Liver (tissue), 9 donors: ENCODE measurements around the gene ADISSP. TPM values are rescaled to one million over a fixed set of nuclear protein-coding genes. Genes with fewer than 3 reads are reported as not detected.

Experiments
- DNase-seq: peaks from one replicate; pipeline ENCODE4 v3.0.0-alpha.2; 2017; ENCODE audit warnings: low spot score
- H3K27ac ChIP-seq, 2 donors: one replicate each; pipeline ENCODE4 v1.7.0; 2013; ENCODE audit warnings: inconsistent platforms in 2 of 2, low read length in 2 of 2, control low read depth in 1 of 2, low read depth in 1 of 2, mild to moderate bottlenecking in 1 of 2
- H3K27me3 ChIP-seq, 4 donors: one replicate each; pipeline versions ENCODE4 v1.6.1 to v1.7.0; 2013; ENCODE audit warnings: low read length in 3 of 4, inconsistent platforms in 1 of 4, mild to moderate bottlenecking in 1 of 4, moderate library complexity in 1 of 4; ENCODE audit not compliant: control insufficient read depth in 4 of 4, insufficient read depth in 4 of 4
- H3K36me3 ChIP-seq, 4 donors: one replicate each; pipeline versions ENCODE4 v1.6.1 to v1.7.0; 2013; ENCODE audit warnings: low read length in 3 of 4, mild to moderate bottlenecking in 3 of 4, low read depth in 1 of 4, moderate library complexity in 1 of 4; ENCODE audit not compliant: control insufficient read depth in 4 of 4, insufficient read depth in 3 of 4
- H3K4me1 ChIP-seq, 4 donors: one replicate each; pipeline versions ENCODE4 v1.6.1 to v1.7.0; 2013; ENCODE audit warnings: low read length in 3 of 4, mild to moderate bottlenecking in 3 of 4, moderate library complexity in 1 of 4; ENCODE audit not compliant: control insufficient read depth in 4 of 4, insufficient read depth in 4 of 4
- H3K4me3 ChIP-seq, 3 donors: one replicate each; pipeline versions ENCODE4 v1.6.1 to v1.7.0; 2013; ENCODE audit warnings: low read length in 3 of 3, control low read depth in 1 of 3, low read depth in 1 of 3, mild to moderate bottlenecking in 1 of 3
- H3K9ac ChIP-seq, 2 donors: one replicate each; pipeline ENCODE4 v1.7.0; 2013; ENCODE audit warnings: low read length in 2 of 2, mild to moderate bottlenecking in 2 of 2, moderate library complexity in 2 of 2, control low read depth in 1 of 2, low read depth in 1 of 2
- H3K9me3 ChIP-seq, 4 donors: one replicate each; pipeline versions ENCODE4 v1.6.1 to v1.7.0; 2013; ENCODE audit warnings: low read length in 3 of 4; ENCODE audit not compliant: control insufficient read depth in 4 of 4
- ATF3 ChIP-seq: IDR thresholded peaks from 2 replicates; pipeline ENCODE4 v1.6.1; 2016; ENCODE audit warnings: antibody characterized with exemption
- CTCF ChIP-seq: fragments of 150-350 bp; IDR thresholded peaks from 2 replicates; pipeline ENCODE4 v1.5.1; 2017; ENCODE audit warnings: improper control_type of control experiment, low read depth, low read length; ENCODE audit not compliant: missing input control
- EGR1 ChIP-seq, 2 donors: IDR thresholded peaks; 2 replicates each; pipeline ENCODE4 v1.6.1; 2016 to 2018; ENCODE audit warnings: antibody characterized with exemption in 2 of 2, low read depth in 2 of 2
- FOXA1 ChIP-seq: IDR thresholded peaks from 2 replicates; pipeline ENCODE4 v1.6.1; 2016; ENCODE audit warnings: antibody characterized with exemption
- FOXA2 ChIP-seq: IDR thresholded peaks from 2 replicates; pipeline ENCODE4 v1.6.1; 2016; ENCODE audit warnings: antibody characterized with exemption
- GABPA ChIP-seq, 2 donors: IDR thresholded peaks in 1 of 2; conservative IDR thresholded peaks in 1 of 2; 2 replicates each; pipeline ENCODE4 v1.6.1; 2016; ENCODE audit warnings: antibody characterized with exemption in 2 of 2, mild to moderate bottlenecking in 1 of 2, moderate library complexity in 1 of 2
- HNF4A ChIP-seq, 2 donors: conservative IDR thresholded peaks; 2 replicates each; pipeline ENCODE4 v1.6.1; 2016; ENCODE audit warnings: antibody characterized with exemption in 2 of 2, mild to moderate bottlenecking in 2 of 2
- HNF4G ChIP-seq: IDR thresholded peaks from 2 replicates; pipeline ENCODE4 v1.6.1; 2016; ENCODE audit warnings: antibody characterized with exemption
- JUND ChIP-seq, 2 donors: IDR thresholded peaks; 2 replicates each; pipeline ENCODE4 v1.6.1; 2016; ENCODE audit warnings: antibody characterized with exemption in 2 of 2
- MAX ChIP-seq: IDR thresholded peaks from 2 replicates; pipeline ENCODE4 v1.6.1; 2016; ENCODE audit warnings: antibody characterized with exemption
- NR2F2 ChIP-seq: IDR thresholded peaks from 2 replicates; pipeline ENCODE4 v1.6.1; 2016; ENCODE audit warnings: antibody characterized with exemption
- RAD21 ChIP-seq, 2 donors: IDR thresholded peaks; 2 replicates each; pipeline ENCODE4 v1.6.1; 2016; ENCODE audit warnings: antibody characterized with exemption in 2 of 2, mild to moderate bottlenecking in 2 of 2
- RXRA ChIP-seq, 2 donors: IDR thresholded peaks; 2 replicates each; pipeline ENCODE4 v1.6.1; 2017 to 2018; ENCODE audit warnings: antibody characterized with exemption in 2 of 2, mild to moderate bottlenecking in 1 of 2
- SP1 ChIP-seq: IDR thresholded peaks from 2 replicates; pipeline ENCODE4 v1.6.1; 2018; ENCODE audit warnings: antibody characterized with exemption, mild to moderate bottlenecking
- TAF1 ChIP-seq: conservative IDR thresholded peaks from 2 replicates; pipeline ENCODE4 v1.6.1; 2016; ENCODE audit warnings: antibody characterized with exemption, mild to moderate bottlenecking
- YY1 ChIP-seq: IDR thresholded peaks from 2 replicates; pipeline ENCODE4 v1.6.1; 2016; ENCODE audit warnings: antibody characterized with exemption, mild to moderate bottlenecking
- WGBS: extraction: QIAGEN DNeasy Blood & Tissue Kit; methylation state at CpG from one replicate; pipeline ENCODE4 v1.1.7; 2013; 5-methylcytosine and 5-hydroxymethylcytosine counted together
- polyA plus RNA-seq, 2 donors: library from polyadenylated mRNA; stranded (reverse) in 1 of 2; unstranded in 1 of 2; fragments of 200-250 nt in 1 of 2; fragments of >200 nt in 1 of 2; fragmentation: Nextera tagmentation in 1 of 2; extraction: Ambion mirVana in 1 of 2; gene quantifications; one replicate each; pipeline versions ENCODE4 v1.2.1 to v1.2.3, GENCODE V29; 2013 to 2015
- total RNA-seq, 2 donors: library from RNA; depleted of rRNA; stranded (reverse); fragments of >200 nt; gene quantifications; one replicate each; pipeline ENCODE4 v1.2.3, GENCODE V29; 2014
- TF ChIP-seq, protein P1 (sequence below): IDR thresholded peaks from 2 replicates; pipeline ENCODE4 v1.6.1; 2016; ENCODE audit warnings: antibody characterized with exemption
- TF ChIP-seq, protein P2 (sequence below): IDR thresholded peaks from 2 replicates; pipeline ENCODE4 v1.6.1; 2016; ENCODE audit warnings: antibody characterized with exemption, mild to moderate bottlenecking
- donor health status: healthy.
- donor health status: healthy.
- donor health status: healthy.
- donor health status: healthy.
- donor health status: healthy.

ADISSP gene
- total and polyA plus RNA-seq, 4 donors, result 3.8 to 27.3 (median 10.4) TPM

DNA sequence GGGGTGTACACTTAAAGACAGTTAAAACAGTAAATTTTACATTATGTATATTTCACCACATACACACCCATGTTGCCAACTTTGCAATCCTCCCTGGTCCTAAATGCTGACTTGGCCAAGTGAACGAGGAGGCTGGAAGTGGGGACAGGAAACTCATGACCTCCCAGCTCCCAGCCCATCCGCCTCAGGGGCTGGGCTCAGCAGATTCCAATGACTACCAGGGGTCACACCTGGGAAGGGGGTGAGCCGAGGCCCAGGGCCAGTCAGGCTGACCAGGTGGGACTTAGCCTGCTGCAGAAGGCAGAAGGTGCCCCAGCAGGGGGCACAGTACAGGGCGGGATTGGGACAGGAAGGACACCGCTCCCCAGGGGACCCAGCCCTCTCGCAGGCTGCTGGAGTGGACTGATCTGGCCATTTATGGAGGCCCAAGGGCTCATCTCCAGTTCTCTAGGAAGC is 57.5 kb downstream of the ADISSP start (continued):
- TF ChIP-seq CTCF (no peak), RAD21 (IDR thresholded peaks at IDR 0.05) (no peak), NR2F2 (no peak), MAX (no peak), RXRA (IDR thresholded peaks at IDR 0.05) (no peak), YY1 (no peak), SP1 (no peak)

GRCh38 chr20:3707508-3707899 is 60.0 kb downstream of the ADISSP start:
- WGBS, result 91% methylated on average over 3 of the region's 3 CpGs
- no peak overlapping the region for H3K9ac ChIP-seq
- no peak for DNase-seq
- H3K9me3 ChIP-seq, result no peaks in the 10 kb centered on the region
- no peak for TF ChIP-seq HNF4A (conservative IDR thresholded peaks at IDR 0.05)
- TF ChIP-seq ATF3, result no peak
- no peak for TF ChIP-seq FOXA2
- TF ChIP-seq HNF4G, result no peak
- no peak for TF ChIP-seq FOXA1
- TF ChIP-seq GABPA (IDR thresholded peaks at IDR 0.05 in 1 of 2, conservative IDR thresholded peaks at IDR 0.05 in 1 of 2), result no peak
- no peak for TF ChIP-seq CTCF
- no peak for TF ChIP-seq EGR1 (IDR thresholded peaks at IDR 0.05; ENCODE audit: low read depth in 2 of 2)
- no peak for TF ChIP-seq MAX
- no peak for TF ChIP-seq YY1
- no peak for TF ChIP-seq JUND (IDR thresholded peaks at IDR 0.05)
- TF ChIP-seq, protein P1, sequence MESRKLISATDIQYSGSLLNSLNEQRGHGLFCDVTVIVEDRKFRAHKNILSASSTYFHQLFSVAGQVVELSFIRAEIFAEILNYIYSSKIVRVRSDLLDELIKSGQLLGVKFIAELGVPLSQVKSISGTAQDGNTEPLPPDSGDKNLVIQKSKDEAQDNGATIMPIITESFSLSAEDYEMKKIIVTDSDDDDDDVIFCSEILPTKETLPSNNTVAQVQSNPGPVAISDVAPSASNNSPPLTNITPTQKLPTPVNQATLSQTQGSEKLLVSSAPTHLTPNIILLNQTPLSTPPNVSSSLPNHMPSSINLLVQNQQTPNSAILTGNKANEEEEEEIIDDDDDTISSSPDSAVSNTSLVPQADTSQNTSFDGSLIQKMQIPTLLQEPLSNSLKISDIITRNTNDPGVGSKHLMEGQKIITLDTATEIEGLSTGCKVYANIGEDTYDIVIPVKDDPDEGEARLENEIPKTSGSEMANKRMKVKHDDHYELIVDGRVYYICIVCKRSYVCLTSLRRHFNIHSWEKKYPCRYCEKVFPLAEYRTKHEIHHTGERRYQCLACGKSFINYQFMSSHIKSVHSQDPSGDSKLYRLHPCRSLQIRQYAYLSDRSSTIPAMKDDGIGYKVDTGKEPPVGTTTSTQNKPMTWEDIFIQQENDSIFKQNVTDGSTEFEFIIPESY, result no peak
- TF ChIP-seq, protein P2, sequence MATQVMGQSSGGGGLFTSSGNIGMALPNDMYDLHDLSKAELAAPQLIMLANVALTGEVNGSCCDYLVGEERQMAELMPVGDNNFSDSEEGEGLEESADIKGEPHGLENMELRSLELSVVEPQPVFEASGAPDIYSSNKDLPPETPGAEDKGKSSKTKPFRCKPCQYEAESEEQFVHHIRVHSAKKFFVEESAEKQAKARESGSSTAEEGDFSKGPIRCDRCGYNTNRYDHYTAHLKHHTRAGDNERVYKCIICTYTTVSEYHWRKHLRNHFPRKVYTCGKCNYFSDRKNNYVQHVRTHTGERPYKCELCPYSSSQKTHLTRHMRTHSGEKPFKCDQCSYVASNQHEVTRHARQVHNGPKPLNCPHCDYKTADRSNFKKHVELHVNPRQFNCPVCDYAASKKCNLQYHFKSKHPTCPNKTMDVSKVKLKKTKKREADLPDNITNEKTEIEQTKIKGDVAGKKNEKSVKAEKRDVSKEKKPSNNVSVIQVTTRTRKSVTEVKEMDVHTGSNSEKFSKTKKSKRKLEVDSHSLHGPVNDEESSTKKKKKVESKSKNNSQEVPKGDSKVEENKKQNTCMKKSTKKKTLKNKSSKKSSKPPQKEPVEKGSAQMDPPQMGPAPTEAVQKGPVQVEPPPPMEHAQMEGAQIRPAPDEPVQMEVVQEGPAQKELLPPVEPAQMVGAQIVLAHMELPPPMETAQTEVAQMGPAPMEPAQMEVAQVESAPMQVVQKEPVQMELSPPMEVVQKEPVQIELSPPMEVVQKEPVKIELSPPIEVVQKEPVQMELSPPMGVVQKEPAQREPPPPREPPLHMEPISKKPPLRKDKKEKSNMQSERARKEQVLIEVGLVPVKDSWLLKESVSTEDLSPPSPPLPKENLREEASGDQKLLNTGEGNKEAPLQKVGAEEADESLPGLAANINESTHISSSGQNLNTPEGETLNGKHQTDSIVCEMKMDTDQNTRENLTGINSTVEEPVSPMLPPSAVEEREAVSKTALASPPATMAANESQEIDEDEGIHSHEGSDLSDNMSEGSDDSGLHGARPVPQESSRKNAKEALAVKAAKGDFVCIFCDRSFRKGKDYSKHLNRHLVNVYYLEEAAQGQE, result no peak
- no peak for TF ChIP-seq SP1
- no peak for TF ChIP-seq RXRA (IDR thresholded peaks at IDR 0.05)
- no peak for TF ChIP-seq NR2F2
- TF ChIP-seq TAF1, result no peak
- no peak for TF ChIP-seq RAD21 (IDR thresholded peaks at IDR 0.05)
- no peaks in the 10 kb centered on the region for H3K4me1 ChIP-seq
- no peak overlapping the region for H3K4me3 ChIP-seq
- no peaks in the 10 kb centered on the region for H3K36me3 ChIP-seq
- H3K27ac ChIP-seq, result no peak overlapping the region
- H3K27me3 ChIP-seq, result no peaks in the 10 kb centered on the region
